Activated T-helper 1 cell treated with anti-CD3 and anti-CD28 coated beads, Interleukin-12 subunit alpha, Interleukin-12 subunit beta, Interleukin-2, Interleukin-4 antibody, amounts not matched to agents 30 ng/mL and 10 ng/mL and 1 ng/mL, durations not matched to agents 14 hours and 24 hours and 36 hours (primary cell): ENCODE results near the gene TNFRSF19. TPM values are rescaled to one million over a fixed set of nuclear protein-coding genes. Genes with fewer than 3 reads are reported as not detected.
"Not testable (repeated sequence)": the region's sequence is repeated elsewhere in the genome, so short reads cannot be mapped to it uniquely, and the experiment has no call there.

Experiments
- DNase-seq: peaks from one replicate; pipeline ENCODE4 v3.0.0; 2021; ENCODE audit warnings: low spot score
- H3K27ac Mint-ChIP-seq: one replicate; pipeline ENCODE4 v1.8.0; 2021; ENCODE audit warnings: mild to moderate bottlenecking, mixed read lengths
- H3K27me3 Mint-ChIP-seq: one replicate; pipeline ENCODE4 v1.8.0; 2022; ENCODE audit warnings: mild to moderate bottlenecking, moderate library complexity, mixed read lengths; ENCODE audit not compliant: insufficient read depth
- H3K36me3 Mint-ChIP-seq: one replicate; pipeline ENCODE4 v1.8.0; 2021; ENCODE audit warnings: low read depth, mixed read lengths
- H3K4me1 Mint-ChIP-seq: one replicate; pipeline ENCODE4 v1.8.0; 2021; ENCODE audit warnings: low read depth, mixed read lengths
- H3K4me3 Mint-ChIP-seq: one replicate; pipeline ENCODE4 v1.8.0; 2021; ENCODE audit warnings: mild to moderate bottlenecking, moderate library complexity, mixed read lengths
- H3K9me3 Mint-ChIP-seq: one replicate; pipeline ENCODE4 v1.8.0; 2021; ENCODE audit warnings: mixed read lengths
- intact Hi-C: fragments of 100-400 bp; cut with micrococcal nuclease; formaldehyde crosslinking; loops from one replicate; pipeline ENCODE4 v1.15.1; 2024
- total RNA-seq: library from RNA; stranded (reverse); gene quantifications from 2 replicates; pipeline ENCODE4 v1.2.3, GENCODE V29; 2022

The TNFRSF19 gene
- not detected in 2 replicates for total RNA-seq

- H3K27me3 Mint-ChIP-seq = peaks cover 61% of the 10 kb centered on the region
- no peak within 1 kb of the TSS for H3K4me3 Mint-ChIP-seq
- intact Hi-C loops = no loop called here
- H3K4me1 Mint-ChIP-seq = no peaks in the 10 kb centered on the region
- no peaks in the 10 kb centered on the region for H3K36me3 Mint-ChIP-seq
- DNase-seq = no peak
- no peaks in the 10 kb centered on the region for H3K9me3 Mint-ChIP-seq
- no peak within 1 kb of the TSS for H3K27ac Mint-ChIP-seq
Measured at GRCh38 chr13:23570099-23570920, at the start of gene TNFRSF19. Gene TNFRSF19, plus strand, starts transcription at chr13:23570412. Its CDS starts 19,772 bp downstream, at chr13:23590184.

- H3K4me3 Mint-ChIP-seq, H3K9me3 Mint-ChIP-seq, DNase-seq, intact Hi-C loops, H3K36me3 Mint-ChIP-seq, H3K4me1 Mint-ChIP-seq, H3K27me3 Mint-ChIP-seq, H3K27ac Mint-ChIP-seq: not testable (repeated sequence)
Measured at GRCh38 chr13:23529926-23530325, 40.3 kb upstream of the TNFRSF19 start.

GRCh38 chr13:23531446-23531845, 38.8 kb upstream of the TNFRSF19 start:
- no peaks in the 10 kb centered on the region for H3K9me3 Mint-ChIP-seq
- DNase-seq = no peak
- no peaks in the 10 kb centered on the region for H3K27me3 Mint-ChIP-seq
- intact Hi-C loops = no loop called here
- no peaks in the 10 kb centered on the region for H3K4me1 Mint-ChIP-seq
- H3K27ac Mint-ChIP-seq = no peak overlapping the region
- H3K36me3 Mint-ChIP-seq = no peaks in the 10 kb centered on the region
- no peak overlapping the region for H3K4me3 Mint-ChIP-seq

GRCh38 chr13:23534090-23534489, 36.1 kb upstream of the TNFRSF19 start:
- no peak for DNase-seq
- H3K27ac Mint-ChIP-seq = no peak overlapping the region
- no peaks in the 10 kb centered on the region for H3K4me1 Mint-ChIP-seq
- H3K9me3 Mint-ChIP-seq = no peaks in the 10 kb centered on the region
- no peaks in the 10 kb centered on the region for H3K27me3 Mint-ChIP-seq
- H3K36me3 Mint-ChIP-seq = no peaks in the 10 kb centered on the region
- intact Hi-C loops = no loop called here
- H3K4me3 Mint-ChIP-seq = no peak overlapping the region

- no peak for DNase-seq
- Mint-ChIP-seq H3K27ac (no peak overlapping the region), H3K27me3 (peaks cover 6% of the 10 kb centered on the region), H3K36me3 (no peaks in the 10 kb centered on the region), H3K4me1 (no peaks in the 10 kb centered on the region), H3K9me3 (no peaks in the 10 kb centered on the region), H3K4me3 (no peak overlapping the region)
- intact Hi-C loops = no loop called here
Measured at GRCh38 chr13:23541221-23541824, 28.9 kb upstream of the TNFRSF19 start.

GRCh38 chr13:23544668-23545067, 25.5 kb upstream of the TNFRSF19 start:
- no peak overlapping the region for H3K4me3 Mint-ChIP-seq
- H3K27ac Mint-ChIP-seq = no peak overlapping the region
- no peaks in the 10 kb centered on the region for H3K4me1 Mint-ChIP-seq
- H3K9me3 Mint-ChIP-seq = no peaks in the 10 kb centered on the region
- DNase-seq = no peak
- H3K36me3 Mint-ChIP-seq = no peaks in the 10 kb centered on the region
- intact Hi-C loops = no loop called here
- peaks cover 15% of the 10 kb centered on the region for H3K27me3 Mint-ChIP-seq

GRCh38 chr13:23547000-23547590, 23.1 kb upstream of the TNFRSF19 start:
- intact Hi-C loops = no loop called here
- H3K4me3 Mint-ChIP-seq = no peak overlapping the region
- no peaks in the 10 kb centered on the region for H3K9me3 Mint-ChIP-seq
- H3K27me3 Mint-ChIP-seq = peaks cover 15% of the 10 kb centered on the region
- no peaks in the 10 kb centered on the region for H3K36me3 Mint-ChIP-seq
- no peak for DNase-seq
- H3K4me1 Mint-ChIP-seq = no peaks in the 10 kb centered on the region
- no peak overlapping the region for H3K27ac Mint-ChIP-seq

- Mint-ChIP-seq H3K4me3 (no peak overlapping the region), H3K27ac (no peak overlapping the region), H3K27me3 (peaks cover 11% of the 10 kb centered on the region), H3K9me3 (no peaks in the 10 kb centered on the region), H3K4me1 (no peaks in the 10 kb centered on the region), H3K36me3 (no peaks in the 10 kb centered on the region)
- intact Hi-C loops = no loop called here
- DNase-seq = no peak
Measured at GRCh38 chr13:23549724-23550123, 20.5 kb upstream of the TNFRSF19 start.

- H3K27ac Mint-ChIP-seq = no peak overlapping the region
- peaks cover 11% of the 10 kb centered on the region for H3K27me3 Mint-ChIP-seq
- no peaks in the 10 kb centered on the region for H3K36me3 Mint-ChIP-seq
- DNase-seq = no peak
- no peak overlapping the region for H3K4me3 Mint-ChIP-seq
- intact Hi-C loops = no loop called here
- no peaks in the 10 kb centered on the region for H3K9me3 Mint-ChIP-seq
- no peaks in the 10 kb centered on the region for H3K4me1 Mint-ChIP-seq
Measured at GRCh38 chr13:23550163-23550562, 20.0 kb upstream of the TNFRSF19 start.

GRCh38 chr13:23551213-23552008, 18.8 kb upstream of the TNFRSF19 start:
- peaks cover 7% of the 10 kb centered on the region for H3K27me3 Mint-ChIP-seq
- no peaks in the 10 kb centered on the region for H3K36me3 Mint-ChIP-seq
- H3K4me3 Mint-ChIP-seq = no peak overlapping the region
- no peak for DNase-seq
- no peaks in the 10 kb centered on the region for H3K4me1 Mint-ChIP-seq
- H3K27ac Mint-ChIP-seq = no peak overlapping the region
- intact Hi-C loops = no loop called here
- H3K9me3 Mint-ChIP-seq = no peaks in the 10 kb centered on the region

- Mint-ChIP-seq H3K27ac (no peak overlapping the region), H3K27me3 (peaks cover 4% of the 10 kb centered on the region), H3K4me3 (no peak overlapping the region), H3K4me1 (no peaks in the 10 kb centered on the region), H3K36me3 (no peaks in the 10 kb centered on the region), H3K9me3 (no peaks in the 10 kb centered on the region)
- intact Hi-C loops = no loop called here
- no peak for DNase-seq
Measured at GRCh38 chr13:23552171-23552570, 18.0 kb upstream of the TNFRSF19 start.

- no peak overlapping the region for H3K27ac Mint-ChIP-seq
- no peak for DNase-seq
- H3K27me3 Mint-ChIP-seq = peaks cover under 1% of the 10 kb centered on the region
- no peaks in the 10 kb centered on the region for H3K9me3 Mint-ChIP-seq
- intact Hi-C loops = no loop called here
- no peaks in the 10 kb centered on the region for H3K36me3 Mint-ChIP-seq
- H3K4me1 Mint-ChIP-seq = no peaks in the 10 kb centered on the region
- H3K4me3 Mint-ChIP-seq = no peak overlapping the region
Measured at GRCh38 chr13:23552661-23553060, 17.6 kb upstream of the TNFRSF19 start.

- no peaks in the 10 kb centered on the region for H3K4me1 Mint-ChIP-seq
- intact Hi-C loops = no loop called here
- H3K27me3 Mint-ChIP-seq = no peaks in the 10 kb centered on the region
- H3K36me3 Mint-ChIP-seq = no peaks in the 10 kb centered on the region
- no peak overlapping the region for H3K4me3 Mint-ChIP-seq
- H3K27ac Mint-ChIP-seq = no peak overlapping the region
- H3K9me3 Mint-ChIP-seq = no peaks in the 10 kb centered on the region
- DNase-seq = no peak
Measured at GRCh38 chr13:23554000-23554399, 16.2 kb upstream of the TNFRSF19 start.
